Activated T-cell treated with anti-CD3 and anti-CD28 coated beads, Interleukin-2, amount 50 U/mL, for 48 hours (primary cell): ENCODE results near the gene ALDH3B1.

Experiments
- DNase-seq, 2 experiments: peaks; one replicate each; pipeline ENCODE4 v3.0.0-alpha.2; 2020

Gene ALDH3B1

DNA sequence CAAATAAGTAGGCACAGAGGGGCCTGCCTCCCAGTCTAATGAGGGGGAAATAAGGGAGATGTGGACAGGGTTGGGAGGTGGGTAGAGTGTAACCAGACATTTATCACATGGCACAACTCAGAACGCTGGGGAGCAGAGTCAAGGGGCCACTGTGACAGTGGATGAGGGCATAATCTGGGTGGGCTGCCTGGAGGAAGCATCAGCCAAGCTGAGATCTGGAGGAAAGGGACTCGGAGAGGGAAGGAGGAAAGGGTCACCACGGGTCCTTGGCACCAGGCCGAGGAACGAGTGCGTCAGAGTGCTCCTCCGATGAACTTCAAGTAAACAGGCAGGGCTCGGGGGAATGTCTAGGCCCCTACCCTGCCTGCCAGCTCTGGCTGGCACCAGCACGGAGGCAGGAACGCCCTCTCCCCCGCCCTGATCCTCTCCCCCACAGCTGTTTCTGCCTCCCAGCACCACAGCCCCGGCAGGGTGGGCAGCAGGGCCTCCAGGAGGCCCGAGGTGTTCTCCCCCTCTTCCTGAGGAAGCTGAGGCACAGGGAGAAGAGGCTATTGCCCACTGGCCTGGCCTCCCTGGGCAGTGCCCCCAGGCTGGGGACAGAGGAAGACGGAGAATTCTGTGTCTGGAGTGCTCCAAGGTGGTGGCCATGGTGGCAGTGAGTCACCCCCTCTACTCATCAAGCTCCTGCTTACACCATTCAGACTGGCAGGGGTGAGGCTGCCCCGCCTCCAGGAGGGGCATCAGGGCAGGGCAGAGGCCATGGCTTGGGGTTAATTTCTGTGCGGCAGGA, 4.2 kb downstream of the ALDH3B1 start:
- DNase-seq, result no peak

DNA sequence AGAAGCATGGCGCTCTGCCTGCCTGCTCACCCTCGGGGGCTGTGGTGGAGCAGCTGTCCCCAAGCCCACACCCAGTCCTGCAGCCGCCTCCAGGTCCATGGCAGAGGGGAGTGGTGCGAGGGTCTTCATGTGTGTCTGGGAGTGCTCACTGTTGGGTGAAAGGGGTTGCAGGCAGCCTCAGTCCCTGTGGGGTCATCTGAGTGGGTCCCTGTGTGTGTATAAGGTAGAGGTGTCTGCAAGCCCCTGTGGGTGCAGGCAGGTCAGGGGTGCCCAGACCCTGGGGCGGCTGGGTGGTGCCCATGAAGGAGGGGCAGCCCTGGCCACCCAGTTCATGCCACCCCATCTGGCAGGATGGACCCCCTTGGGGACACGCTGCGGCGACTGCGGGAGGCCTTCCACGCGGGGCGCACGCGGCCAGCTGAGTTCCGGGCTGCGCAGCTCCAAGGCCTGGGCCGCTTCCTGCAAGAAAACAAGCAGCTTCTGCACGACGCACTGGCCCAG, 4.9 kb downstream of the ALDH3B1 start:
- DNase-seq, result no peak

- no peak for DNase-seq
Observed at GRCh38 chr11:68015467-68015866, 5.3 kb downstream of the ALDH3B1 start.

- DNase-seq, result no peak
Observed at GRCh38 chr11:68016161-68016903, 6.2 kb downstream of the ALDH3B1 start.

DNA sequence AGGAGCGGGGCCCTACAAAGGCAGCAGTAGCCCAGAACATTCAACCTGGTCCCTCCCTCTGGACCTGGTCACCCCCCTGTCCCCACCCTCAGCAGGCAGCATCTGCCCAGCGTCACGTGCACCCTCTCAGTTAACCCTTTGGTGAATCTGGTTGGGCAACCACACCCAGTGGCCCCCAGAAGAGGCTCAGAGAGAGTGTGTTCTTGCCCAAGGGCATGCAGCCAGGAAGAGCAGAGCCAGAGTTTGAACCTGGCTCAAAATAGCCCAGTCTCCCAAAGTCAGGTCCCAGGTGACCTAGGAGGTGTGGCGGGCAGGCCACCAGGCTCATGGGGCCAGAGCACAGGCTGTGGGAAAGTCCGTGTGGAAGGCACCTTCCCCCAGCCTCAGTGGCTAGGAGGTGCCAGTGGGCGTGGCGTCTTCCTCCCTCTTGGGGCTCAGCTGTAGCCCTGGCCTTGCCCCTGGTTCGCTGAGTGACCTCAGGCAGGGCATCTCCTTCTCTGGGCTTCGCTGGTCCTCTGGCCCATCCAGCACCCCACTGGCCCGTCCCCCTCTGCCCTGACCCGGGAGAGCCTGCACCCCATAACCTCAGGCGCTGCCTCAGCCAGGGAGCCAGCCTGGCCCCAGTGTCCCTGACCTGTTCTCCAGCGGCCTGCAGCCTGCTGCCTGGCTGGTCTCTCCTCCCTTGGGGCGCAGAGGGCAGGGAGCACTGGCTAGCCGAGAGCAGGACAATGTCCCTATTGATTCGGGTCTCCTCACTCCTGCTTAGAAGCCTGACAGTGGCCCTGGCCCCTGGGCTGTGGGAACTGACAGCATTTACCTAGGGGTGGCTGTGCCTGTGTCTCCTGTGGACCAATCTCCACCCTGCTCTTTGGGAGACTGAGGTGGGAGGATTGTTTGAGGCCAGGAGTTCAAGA, 7.0 kb downstream of the ALDH3B1 start:
- DNase-seq, result no peak

DNA sequence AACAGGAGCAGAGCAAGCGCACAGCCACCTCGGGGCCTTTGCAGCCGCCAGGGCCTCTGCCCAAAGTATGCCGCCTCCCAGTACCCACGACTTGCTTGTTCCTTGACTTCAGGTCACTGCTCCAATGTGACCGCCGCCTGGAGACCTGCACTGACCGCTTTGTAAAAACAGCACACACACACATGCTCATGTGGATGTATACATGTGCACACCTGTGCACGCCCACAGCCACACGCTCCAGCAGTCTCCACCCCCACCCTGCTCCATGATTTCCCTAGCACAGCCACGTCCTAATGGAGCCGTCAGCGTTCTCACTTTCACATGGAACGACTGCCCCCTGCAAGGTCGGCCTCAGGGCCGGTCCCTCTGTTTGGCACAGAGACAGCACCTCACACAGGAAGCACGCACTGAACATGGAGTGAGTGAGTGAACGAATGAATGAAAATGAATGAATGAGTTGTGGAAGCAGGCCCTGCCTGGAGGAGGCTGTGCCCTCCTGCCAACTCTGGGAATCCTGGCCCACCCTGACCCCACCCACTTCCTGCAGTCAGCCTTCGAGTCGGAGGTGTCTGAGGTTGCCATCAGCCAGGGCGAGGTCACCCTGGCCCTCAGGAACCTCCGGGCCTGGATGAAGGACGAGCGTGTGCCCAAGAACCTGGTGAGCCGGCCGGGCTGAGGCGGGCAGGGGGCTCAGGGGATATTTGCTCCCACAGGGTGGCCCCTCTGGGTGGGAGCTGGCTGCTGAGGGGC, 8.0 kb downstream of the ALDH3B1 start:
- DNase-seq, result no peak

GRCh38 chr11:68018730-68019190, 8.6 kb downstream of the ALDH3B1 start:
- DNase-seq, result no peak

DNA sequence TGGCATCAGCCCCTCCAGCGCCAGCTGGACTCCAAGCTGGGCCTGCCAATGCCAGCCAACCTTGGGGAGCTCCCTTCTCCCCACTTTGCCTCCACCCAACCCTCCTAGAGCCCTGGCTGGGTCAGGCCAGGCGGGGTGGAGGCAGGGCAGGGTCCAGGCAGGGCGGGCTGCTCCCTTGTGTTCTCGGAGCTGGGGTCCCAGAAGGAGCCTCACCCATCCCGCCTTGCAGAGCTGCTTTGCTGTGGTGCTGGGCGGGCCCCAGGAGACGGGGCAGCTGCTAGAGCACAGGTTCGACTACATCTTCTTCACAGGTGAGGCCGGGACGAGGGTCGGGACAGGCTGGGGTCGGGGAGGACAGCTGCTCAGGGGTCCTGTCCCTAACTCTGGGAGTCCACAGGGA, 9.4 kb downstream of the ALDH3B1 start:
- DNase-seq, result no peak

DNA sequence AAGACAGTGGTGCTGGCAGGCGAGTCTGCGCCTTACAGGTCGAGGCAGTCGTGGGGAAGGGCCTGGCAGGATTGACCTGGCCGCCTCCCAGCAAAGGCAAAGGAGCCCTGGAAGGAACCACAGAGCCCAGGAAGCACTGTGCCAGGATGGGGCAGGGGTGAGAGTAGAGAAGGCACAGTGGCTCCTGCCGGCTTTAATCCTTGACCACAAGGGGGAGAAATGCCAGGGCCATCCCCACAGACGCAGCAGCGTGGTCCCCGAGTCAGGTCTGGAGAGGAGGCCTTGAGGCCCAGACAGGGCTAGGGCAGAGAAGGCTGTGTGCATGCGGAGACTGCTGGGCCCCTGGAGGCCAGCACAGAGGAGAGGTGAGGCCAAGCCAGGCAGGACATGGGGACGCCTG, 10.4 kb downstream of the ALDH3B1 start:
- no peak for DNase-seq

DNA sequence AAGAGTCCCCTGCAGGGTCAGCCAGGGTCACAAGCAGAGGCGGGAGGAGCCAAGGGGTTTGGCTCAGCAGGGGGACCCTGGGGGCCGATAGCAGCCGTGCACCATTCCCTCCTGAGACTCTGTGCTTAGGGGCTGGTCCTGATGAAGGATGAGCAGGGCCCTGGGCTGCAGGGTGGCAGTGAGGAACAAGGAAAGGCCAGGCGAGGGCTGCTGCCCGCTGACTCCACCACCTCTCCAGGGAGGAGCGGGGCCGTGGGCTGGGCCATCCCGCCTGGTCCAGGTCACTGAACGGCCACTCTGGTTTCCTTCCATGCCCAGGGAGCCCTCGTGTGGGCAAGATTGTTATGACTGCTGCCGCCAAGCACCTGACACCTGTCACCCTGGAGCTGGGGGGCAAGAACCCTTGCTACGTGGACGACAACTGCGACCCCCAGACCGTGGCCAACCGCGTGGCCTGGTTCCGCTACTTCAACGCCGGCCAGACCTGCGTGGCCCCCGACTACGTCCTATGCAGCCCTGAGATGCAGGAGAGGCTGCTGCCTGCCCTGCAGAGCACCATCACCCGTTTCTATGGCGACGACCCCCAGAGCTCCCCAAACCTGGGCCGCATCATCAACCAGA, 11.2 kb downstream of the ALDH3B1 start:
- DNase-seq, result no peak

DNA sequence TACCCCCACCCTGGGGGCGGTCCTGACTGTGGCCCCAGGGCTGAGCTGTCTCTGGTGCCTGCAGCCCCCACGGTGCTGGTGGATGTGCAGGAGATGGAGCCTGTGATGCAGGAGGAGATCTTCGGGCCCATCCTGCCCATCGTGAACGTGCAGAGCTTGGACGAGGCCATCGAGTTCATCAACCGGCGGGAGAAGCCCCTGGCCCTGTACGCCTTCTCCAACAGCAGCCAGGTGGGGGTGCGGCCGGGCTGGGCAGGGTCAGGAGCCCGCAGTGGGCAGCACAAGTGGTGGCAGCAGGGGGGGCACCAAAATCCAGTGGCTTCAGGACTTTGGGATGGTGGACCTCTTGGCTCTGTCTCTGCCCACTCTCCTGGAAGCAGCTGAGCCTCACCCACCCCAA, 12.4 kb downstream of the ALDH3B1 start:
- DNase-seq, result no peak

- DNase-seq, result no peak
Observed at GRCh38 chr11:68024508-68024907, 14.4 kb downstream of the ALDH3B1 start.

DNA sequence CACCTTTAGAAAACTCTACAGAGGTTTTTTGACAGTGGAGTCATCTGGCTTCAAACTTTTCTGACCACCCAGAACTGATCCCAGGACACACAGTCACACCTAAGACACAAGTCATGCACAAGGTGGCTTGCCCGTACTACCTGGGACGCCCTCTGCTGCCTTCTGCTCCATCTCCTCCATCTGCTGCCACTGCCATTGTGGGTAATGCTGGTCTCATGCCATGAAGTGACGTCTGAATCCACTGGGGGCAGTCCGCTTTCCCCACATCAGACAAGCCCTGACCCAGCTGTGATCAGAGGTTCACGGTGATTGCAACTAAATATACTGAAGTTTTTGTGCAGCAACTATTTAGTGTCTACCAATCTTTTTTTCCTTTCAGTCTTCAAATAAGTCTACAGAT, 14.9 kb downstream of the ALDH3B1 start:
- no peak for DNase-seq

GRCh38 chr11:68026391-68027105, 16.4 kb downstream of the ALDH3B1 start:
- DNase-seq, result no peak

DNA sequence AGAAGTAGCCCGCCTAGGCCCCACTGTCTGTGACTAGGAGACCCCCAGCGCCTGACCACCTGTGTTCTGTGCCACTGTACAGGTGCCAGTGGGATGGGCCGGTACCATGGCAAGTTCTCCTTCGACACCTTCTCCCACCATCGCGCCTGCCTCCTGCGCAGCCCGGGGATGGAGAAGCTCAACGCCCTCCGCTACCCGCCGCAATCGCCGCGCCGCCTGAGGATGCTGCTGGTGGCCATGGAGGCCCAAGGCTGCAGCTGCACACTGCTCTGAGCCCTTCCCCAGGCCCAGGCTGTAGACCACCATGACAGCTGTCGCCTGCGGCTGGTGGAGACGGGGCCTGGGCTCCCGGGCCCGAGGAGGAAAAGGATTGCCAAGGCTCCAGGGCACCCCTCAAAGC, 17.5 kb downstream of the ALDH3B1 start:
- no peak for DNase-seq

GRCh38 chr11:68028802-68029545, 18.8 kb downstream of the ALDH3B1 start:
- no peak for DNase-seq

DNA sequence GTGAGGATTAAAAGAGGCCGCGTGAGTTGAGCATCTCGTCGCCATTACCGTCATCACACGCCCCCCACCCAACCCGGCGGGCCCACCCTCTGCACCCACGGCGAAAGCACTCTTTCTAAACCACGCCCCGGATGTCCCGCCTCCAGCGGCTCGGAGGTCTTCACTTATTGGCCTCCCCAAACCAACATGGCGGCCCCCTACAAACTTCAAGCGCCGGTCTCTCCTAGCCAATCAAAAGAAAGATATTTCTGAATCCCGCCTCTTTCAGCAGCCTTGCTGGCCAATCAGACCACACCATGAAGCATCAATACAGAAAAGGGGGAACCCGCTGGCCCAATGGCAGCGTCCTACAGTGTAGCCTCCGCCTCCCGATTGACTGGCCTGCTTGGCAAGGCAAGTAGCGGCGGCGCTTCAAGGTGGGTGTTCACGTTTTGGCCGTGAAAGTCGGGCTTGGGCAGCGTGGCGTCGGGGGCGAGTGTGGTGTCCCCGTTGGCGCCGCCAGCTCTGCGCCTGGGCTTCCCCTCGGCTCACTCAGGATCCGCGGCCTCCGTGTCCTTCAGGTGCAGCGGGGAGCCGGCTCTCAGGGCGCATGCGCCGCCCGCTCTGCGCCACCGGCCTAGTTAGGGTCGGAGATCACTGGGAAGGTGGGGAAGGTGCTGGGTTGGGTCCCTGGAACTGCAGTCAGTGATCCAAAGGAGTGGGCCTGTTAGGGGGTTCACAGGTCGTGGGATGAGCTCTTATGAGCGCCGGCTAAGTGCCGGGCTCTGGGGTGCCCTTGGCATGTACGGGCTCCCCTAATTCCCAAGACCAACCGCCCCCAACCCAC, 20.4 kb downstream of the ALDH3B1 start, which contains the start of gene NDUFS8:
TSS of gene NDUFS8 (plus strand) at position 364 of the 826 bp plus-strand sequence. CDS start 1,471 bp downstream, outside the sequence.
- DNase-seq, result peak; percentile 97 to 98

DNA sequence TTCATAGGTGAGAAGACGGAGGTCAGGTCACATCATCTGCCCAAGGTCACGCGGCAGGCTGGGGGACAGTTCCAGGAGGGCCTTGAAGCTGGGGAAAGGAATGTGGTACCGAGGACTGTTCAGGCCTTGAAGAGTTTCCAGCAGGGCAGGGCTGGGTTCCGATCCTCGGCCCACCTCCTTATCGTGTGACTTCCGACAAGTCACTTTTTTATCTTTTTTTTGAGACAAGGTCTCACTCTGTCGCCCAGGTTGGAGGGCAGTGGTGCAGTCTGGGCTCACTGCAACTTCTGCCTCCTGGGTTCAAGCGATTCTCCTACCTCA, 21.0 kb downstream of the ALDH3B1 start:
- no peak for DNase-seq

DNA sequence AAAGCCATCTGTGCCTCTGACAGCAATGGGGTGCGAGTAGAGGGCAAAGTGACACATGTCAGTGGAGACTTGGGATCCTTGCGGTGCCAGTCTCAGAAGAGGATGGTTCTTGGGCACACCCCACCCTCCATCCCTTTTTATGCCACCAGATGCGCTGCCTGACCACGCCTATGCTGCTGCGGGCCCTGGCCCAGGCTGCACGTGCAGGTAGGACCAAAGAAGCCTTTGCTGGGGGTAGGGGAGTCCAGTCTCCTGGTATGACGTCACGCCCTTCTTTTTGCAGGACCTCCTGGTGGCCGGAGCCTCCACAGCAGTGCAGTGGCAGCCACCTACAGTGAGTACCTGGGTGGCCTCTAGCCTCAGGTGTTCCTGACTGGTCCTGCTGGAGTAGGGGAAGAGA, 21.9 kb downstream of the ALDH3B1 start:
- DNase-seq, result no peak
